ENCODE data around the gene THAP7. TPM values are rescaled to one million over a fixed set of nuclear protein-coding genes. Genes with fewer than 3 reads are reported as not detected.
"Not testable (repeated sequence)": the region's sequence is repeated elsewhere in the genome, so short reads cannot be mapped to it uniquely, and the experiment has no call there.

The THAP7 gene
- total RNA-seq, 1 donor from 2014 or later = 56.5 TPM

DNA sequence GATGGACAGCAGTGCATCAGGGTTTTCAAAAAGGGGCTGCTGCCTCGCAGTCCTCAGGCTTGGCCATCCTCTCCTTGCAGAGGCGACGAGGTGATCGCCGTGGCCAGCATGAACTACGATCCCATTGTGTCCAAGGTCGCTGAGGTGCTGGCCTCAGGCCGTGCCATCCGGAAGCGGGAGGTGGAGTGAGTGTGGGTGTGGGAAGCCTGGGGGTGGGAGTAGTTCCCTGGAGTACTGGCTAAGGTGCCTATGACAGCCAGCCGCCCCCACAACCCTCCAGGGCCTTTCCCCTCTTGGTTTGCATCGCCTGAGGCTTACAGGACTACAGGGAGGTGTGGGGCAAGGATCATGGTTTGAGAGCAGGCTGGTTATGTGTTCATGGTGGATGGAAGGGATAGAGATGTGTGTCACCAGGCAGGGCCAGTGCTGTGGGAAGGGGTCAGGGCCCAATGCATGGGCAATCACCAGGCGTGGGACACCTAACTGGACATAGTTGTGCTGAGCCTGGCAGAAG is 21.9 kb downstream of the THAP7 start:
- DNase-seq (ENCODE audit: low read depth) = no peak

GRCh38 chr22:20979243-20979809 is 22.6 kb downstream of the THAP7 start:
- DNase-seq (ENCODE audit: low read depth) = no peak

GRCh38 chr22:20978419-20978818 is 23.5 kb downstream of the THAP7 start:
- DNase-seq (ENCODE audit: low read depth) = no peak

DNA sequence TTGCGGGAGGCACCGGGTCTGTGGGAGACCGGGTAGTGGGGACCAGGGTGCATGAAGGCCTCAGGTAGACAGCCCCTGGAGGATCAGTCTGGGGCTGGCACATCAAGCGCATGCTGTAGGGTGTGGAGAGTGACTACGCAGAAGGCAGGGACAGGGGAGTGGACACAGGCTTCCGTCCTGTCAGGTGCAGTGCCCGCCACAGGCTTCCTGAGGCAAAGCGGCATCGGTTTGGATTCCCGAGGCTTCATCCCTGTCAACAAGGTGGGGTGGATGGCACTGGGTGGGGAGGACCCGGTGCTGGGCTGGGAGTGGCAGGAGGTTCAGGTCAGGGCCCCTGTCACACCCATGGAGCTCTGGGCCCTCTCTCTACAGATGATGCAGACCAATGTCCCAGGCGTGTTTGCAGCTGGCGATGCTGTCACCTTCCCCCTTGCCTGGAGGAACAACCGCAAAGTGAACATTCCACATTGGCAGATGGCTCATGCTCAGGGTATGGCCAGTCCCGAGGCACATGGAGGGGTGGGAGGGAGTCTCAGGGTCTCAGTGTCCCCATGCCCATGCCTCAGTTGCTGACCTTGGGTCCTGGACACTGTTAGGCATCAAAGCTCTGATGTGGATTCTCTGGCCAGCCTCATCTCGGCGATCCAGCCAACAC is 24.3 kb downstream of the THAP7 start:
- DNase-seq (ENCODE audit: low read depth) = no peak

GRCh38 chr22:20977019-20977418 is 24.9 kb downstream of the THAP7 start:
- DNase-seq (ENCODE audit: low read depth) = no peak

DNA sequence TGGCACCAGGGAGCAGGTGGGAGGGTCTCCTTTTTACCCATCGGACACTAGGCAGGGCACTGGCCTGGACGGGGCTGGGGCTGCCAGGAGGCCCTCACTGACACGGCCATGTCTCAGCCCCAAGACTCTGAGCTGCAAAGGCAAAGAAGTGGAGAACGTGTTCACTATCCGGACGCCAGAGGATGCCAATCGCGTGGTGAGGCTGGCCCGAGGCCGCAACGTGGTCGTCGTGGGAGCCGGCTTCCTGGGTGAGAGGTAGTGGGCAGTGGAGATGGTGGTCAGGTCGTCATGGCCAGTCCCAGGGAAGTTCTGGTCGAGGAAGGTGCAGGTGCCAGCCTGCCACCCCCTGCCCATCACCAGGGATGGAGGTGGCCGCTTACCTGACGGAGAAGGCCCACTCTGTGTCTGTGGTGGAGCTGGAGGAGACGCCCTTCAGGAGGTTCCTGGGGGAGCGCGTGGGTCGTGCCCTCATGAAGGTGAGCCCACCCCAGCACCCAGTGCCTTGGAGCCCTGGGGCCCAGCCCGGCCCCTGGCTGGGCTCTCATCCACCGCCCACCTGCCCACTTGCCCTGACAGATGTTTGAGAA is 25.5 kb downstream of the THAP7 start:
- no peak for DNase-seq (ENCODE audit: low read depth)

- DNase-seq (ENCODE audit: low read depth) = no peak
Measured at GRCh38 chr22:20975541-20976290, 26.2 kb downstream of the THAP7 start.

DNA sequence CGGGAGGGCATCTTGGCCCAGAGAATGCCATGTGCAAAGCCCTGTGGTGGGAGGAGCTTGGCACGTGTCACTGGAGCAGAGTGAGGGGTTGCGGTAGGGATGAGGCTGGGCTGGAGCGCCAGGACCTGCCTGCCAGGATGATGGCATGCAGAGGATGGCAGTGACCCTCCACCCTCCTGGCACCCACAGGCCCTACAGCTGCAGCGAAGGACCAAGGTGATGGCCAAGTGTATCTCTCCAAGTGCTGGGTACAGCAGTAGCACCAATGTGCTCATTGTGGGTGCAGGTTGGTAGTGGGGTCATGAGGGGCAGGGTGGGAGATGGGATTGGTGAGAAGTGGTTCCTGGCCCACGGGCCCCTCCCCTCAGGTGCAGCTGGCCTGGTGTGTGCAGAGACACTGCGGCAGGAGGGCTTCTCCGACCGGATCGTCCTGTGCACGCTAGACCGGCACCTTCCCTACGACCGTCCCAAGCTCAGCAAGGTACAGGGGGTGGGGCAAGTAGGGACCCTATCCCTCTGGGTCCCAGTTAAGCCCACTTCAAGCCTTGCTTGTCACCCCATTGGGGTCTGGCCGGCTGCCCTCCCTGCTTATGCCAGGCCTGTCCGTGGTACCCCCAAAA is 27.5 kb downstream of the THAP7 start:
- DNase-seq (ENCODE audit: low read depth) = no peak

- no peak for DNase-seq (ENCODE audit: low read depth)
Measured at GRCh38 chr22:20973634-20974286, 28.2 kb downstream of the THAP7 start.

DNA sequence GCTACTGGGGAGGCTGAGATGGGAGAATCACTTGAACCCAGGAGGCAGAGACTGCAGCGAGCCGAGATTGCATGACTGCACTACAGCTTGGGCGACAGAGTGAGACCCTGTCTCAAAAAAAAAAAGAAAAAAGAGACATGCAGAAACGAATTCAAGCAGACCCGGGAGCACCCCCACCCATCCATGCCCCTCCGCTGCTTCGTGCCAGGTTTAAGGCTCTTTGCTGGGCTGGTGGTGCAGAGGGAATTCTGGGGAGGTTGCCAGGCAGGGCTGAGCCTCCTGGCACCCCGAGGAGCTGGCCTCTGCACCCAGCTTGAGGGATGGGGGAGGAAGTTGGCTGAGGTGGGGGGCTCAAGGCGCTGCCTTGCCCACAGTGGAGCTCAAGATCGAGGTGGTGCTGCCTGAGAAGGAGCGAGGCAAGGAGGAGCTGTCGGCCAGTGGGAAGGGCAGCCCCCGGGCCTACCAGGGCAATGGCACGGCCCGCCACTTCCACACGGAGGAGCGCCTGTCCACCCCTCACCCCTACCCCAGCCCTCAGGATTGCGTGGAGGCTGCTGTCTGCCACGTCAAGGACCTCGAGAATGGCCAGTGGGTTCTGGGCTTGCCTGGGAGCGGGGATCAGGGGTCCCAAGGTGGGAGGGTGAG is 28.9 kb downstream of the THAP7 start:
- DNase-seq (ENCODE audit: low read depth) = no peak

DNA sequence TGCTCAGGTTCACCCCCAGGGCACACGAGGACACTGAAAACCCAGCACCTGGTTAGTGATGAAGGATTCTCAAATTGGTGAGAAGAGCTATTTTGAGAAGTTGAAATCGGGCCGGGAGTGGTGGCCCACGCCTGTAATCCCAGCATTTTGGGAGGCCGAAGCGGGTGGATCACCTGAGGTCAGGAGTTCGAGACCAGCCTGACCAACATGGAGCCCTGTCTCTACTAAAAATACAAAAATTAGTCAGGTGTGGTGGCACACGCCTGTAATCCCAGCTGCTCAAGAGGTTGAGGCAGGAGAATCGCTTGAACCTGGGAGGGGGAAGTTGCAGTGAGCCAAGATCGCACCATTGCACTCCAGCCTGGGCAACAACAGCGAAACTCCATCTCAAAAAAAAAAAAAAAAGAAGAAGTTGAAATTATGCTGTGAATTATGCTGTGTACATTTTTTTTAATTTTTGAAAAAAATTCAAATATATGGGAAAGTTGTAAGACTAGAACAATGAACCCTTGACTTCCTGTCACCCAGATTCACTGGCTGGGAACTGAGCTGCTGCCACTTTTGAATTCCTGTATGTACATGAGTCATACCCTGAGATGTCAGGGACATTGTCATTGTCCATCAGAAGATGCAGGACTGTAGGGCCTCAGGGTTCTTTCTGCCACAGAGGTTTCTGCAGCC is 29.8 kb downstream of the THAP7 start:
- not testable (repeated sequence) for DNase-seq (ENCODE audit: low read depth)

- no peak for DNase-seq (ENCODE audit: low read depth)
Measured at GRCh38 chr22:20970939-20971657, 30.8 kb downstream of the THAP7 start.

DNA sequence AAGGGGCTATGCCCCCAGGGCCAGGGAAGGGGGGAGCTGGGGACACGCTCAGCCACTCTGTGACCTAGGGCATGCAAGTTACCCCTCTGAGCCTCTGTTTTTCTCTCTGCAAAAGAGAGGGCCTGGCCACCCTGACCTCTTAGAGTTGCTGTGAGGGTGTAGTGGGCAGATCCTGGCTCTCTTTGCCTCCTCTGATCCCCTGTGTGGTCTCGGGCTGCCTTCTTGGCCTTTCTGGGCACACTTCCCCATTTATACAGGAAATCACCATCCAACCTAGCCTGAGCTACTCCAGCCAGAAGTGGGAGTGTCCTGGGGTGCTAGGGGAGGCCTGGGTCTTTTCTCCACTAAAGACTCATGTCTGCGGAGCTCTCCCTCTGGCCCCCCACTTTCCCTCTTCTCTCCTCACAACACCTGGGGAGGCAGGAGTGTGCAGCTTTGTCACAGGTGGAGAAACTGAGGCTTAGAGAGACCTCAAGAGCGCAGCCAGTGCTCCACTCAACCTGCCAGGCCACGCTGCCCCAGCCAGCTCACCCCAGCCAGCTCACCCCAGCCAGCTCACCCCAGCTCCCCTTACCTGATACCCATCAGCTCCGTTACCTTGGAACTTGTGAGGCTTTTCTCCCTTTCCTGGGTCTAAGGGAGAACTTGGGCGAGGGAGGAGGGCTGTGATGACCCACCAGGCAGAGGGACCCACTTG is 33.5 kb downstream of the THAP7 start:
- DNase-seq (ENCODE audit: low read depth) = no peak

GRCh38 chr22:20967697-20968211 is 34.2 kb downstream of the THAP7 start:
- no peak for DNase-seq (ENCODE audit: low read depth)

DNA sequence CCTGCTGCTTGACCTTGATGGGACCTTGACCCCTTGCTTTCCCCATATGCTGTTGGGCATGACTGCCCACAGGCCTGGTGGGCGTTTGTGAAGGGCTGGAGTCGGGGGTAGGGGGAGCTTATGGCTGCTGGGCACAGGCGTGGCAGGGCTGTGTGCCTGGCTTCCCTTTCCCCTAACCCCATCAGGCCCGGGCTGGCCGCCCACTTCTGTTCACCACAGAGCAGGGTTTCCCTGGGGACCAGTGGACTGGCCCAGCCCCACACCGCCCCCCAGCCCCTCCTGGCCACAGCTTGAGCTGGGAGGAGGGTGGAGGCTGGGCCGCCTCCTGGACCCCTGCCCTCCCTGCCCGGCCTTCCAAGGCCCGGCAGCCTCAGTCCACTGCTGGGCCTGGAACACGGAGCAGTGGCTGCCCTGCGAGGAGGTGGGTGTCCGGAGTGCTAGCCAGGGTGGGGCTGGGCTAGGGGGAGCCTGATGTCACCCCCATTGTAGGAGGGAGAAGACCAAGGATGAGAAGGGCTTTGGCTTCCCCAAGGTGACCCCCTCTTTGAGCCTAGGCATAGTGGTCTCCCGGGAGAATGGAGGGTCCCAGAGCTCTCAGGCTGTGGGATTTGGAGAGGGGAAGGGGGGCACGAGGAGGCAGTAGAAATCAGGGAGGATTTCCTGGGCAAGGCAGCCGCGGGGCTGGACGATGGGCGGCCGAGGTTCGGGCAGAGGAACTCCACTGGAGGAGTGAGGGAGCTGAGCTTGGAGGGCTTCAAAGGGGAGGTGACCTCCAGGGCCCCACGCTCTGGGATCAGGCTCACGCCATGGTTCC is 34.8 kb downstream of the THAP7 start, which contains the start of gene AIFM3:
Gene AIFM3, plus strand, starts transcription at position 373 of the 814 bp plus-strand sequence. CDS start 690 bp downstream, outside the sequence.
- no peak for DNase-seq (ENCODE audit: low read depth)

- DNase-seq (ENCODE audit: low read depth) = no peak
Measured at GRCh38 chr22:20965888-20966855, 35.7 kb downstream of the THAP7 start.
